Kidney epithelial cell (primary cell): ENCODE data around the gene MORN5. TPM values are rescaled to one million over a fixed set of nuclear protein-coding genes. Genes with fewer than 3 reads are reported as not detected.

Experiments
- DNase-seq: peaks from one replicate; pipeline ENCODE4 v3.0.0-alpha.2; 2010; ENCODE audit warnings: low read depth
- H3K27me3 ChIP-seq: 2 replicates; pipeline ENCODE4 v1.6.0; 2011; ENCODE audit warnings: low read length; ENCODE audit not compliant: control insufficient read depth, insufficient read depth
- H3K36me3 ChIP-seq: 2 replicates; pipeline ENCODE4 v1.5.1; 2011; ENCODE audit warnings: low read length; ENCODE audit not compliant: control insufficient read depth, insufficient read depth
- H3K4me3 ChIP-seq: 2 replicates; pipeline ENCODE4 v1.5.1; 2011; ENCODE audit warnings: low read depth, mild to moderate bottlenecking, control low read depth, low read length
- total RNA-seq: library from RNA; depleted of rRNA; stranded (reverse); fragments of >200 nt; gene quantifications from 2 replicates; pipeline ENCODE4 v1.2.3, GENCODE V29; 2015
- TF ChIP-seq, protein P1 (sequence below): IDR thresholded peaks from 2 replicates; pipeline ENCODE4 v1.5.1; 2011; ENCODE audit warnings: mild to moderate bottlenecking, moderate library complexity, low read length, control low read depth, inconsistent platforms; ENCODE audit not compliant: insufficient read depth, poor library complexity, severe bottlenecking

The MORN5 gene
- total RNA-seq, 1 donor from 2014 or later, result not detected

DNA sequence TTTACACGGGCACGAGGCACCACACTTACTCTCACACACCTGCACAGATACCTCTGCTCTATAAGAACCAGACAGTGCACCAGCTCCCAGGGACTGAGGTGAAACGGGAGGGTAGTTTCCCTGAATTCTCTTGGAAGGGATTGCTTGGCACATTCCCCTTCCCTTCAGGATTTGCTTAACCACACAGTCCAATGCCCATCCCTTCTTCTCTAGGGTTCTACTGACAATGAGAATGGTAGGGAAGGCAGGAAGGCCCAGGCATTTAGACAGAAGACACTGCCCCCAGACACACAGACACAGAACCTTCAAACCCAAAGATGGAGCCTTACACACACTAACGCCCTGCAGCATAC lies 69.8 kb downstream of the MORN5 start:
- TF ChIP-seq, protein P1, sequence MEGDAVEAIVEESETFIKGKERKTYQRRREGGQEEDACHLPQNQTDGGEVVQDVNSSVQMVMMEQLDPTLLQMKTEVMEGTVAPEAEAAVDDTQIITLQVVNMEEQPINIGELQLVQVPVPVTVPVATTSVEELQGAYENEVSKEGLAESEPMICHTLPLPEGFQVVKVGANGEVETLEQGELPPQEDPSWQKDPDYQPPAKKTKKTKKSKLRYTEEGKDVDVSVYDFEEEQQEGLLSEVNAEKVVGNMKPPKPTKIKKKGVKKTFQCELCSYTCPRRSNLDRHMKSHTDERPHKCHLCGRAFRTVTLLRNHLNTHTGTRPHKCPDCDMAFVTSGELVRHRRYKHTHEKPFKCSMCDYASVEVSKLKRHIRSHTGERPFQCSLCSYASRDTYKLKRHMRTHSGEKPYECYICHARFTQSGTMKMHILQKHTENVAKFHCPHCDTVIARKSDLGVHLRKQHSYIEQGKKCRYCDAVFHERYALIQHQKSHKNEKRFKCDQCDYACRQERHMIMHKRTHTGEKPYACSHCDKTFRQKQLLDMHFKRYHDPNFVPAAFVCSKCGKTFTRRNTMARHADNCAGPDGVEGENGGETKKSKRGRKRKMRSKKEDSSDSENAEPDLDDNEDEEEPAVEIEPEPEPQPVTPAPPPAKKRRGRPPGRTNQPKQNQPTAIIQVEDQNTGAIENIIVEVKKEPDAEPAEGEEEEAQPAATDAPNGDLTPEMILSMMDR, result no peak
- Histone ChIP-seq H3K4me3 (no peak overlapping the region), H3K27me3 (peaks cover 78% of the 10 kb centered on the region), H3K36me3 (peaks cover 1% of the 10 kb centered on the region)
- DNase-seq, result no peak

DNA sequence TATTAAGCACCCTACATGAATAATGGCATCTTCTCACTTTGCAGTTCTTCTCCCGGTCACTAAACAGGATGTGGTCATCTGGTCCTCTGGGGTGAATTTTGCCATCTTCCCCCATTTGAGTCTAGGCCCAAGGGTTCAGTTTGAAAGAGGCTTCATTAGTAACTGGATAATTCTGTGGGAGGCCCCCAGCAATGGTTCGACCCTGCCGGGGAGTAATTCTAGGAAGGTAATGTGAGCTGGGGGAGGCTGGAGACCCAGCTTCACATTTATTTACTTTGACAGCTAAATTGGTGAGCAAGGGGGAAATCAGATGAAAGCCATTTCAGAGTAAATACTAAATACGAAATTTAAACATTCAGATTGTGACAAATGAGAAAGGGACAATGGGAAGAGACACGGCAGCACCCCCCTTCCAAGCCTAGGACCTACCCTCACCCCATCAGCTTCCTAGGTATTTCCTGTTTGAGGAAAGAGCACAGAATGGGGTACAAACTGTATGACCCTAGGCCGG lies 73.1 kb downstream of the MORN5 start:
- TF ChIP-seq, protein P1, result no peak
- DNase-seq, result no peak
- Histone ChIP-seq H3K27me3 (peaks cover 46% of the 10 kb centered on the region), H3K36me3 (peaks cover 1% of the 10 kb centered on the region), H3K4me3 (no peak overlapping the region)

DNA sequence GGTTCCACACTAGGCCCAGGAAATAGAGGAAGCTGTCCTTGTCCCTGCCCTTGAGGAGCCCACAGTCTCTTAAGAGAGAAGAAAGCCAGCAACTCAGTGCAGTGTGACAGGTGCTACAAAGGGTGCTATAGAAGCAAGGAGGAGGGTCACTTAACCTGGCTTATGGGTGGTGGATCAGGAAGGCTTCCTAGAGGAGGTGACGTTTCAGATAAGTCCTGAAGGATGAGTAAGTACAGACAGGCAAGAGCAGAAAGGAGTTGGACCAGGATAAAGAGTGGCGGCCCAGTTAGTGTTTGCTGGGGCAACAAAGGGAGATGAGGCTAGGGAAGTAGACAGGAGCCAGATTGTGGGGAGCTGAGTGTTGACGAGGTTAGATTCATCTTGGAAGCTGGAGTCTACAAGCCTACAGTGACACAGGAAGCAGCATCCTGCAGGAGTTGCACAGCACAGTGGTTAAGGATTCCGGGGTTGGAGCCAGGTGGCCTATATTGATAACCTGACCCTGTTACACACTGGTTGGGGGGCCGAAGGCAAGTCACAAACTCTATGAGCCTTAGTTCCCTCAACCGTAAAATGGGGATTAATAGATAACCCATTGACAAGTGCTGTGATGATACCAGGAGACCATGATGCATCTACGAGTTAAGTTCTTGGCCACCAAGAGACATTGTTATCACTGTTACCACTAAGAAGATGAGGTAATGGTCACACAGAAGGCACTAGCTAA lies 74.5 kb downstream of the MORN5 start:
- Histone ChIP-seq H3K27me3 (peaks cover 33% of the 10 kb centered on the region), H3K4me3 (no peak overlapping the region), H3K36me3 (no peaks in the 10 kb centered on the region)
- TF ChIP-seq, protein P1, result no peak
- DNase-seq, result no peak

DNA sequence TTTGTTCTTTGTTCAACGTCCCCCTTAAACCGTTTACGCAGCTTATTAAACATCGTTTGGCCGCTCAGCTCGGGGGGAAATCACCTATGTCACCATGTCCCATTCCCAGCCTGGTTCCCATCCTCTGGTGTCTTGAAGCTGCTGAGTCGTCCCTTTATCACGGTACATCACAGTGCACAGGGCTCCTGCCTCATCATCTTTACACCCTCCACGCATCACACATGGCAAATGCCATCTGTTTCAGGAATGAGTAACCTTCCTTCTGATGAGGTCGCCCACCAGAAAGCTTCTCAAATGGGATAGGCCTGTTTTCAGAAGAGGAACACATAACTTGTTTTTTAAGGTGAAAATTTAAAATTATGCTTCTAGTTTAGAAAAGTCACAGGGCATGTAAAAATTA lies 77.0 kb downstream of the MORN5 start:
- TF ChIP-seq, protein P1, result no peak

DNA sequence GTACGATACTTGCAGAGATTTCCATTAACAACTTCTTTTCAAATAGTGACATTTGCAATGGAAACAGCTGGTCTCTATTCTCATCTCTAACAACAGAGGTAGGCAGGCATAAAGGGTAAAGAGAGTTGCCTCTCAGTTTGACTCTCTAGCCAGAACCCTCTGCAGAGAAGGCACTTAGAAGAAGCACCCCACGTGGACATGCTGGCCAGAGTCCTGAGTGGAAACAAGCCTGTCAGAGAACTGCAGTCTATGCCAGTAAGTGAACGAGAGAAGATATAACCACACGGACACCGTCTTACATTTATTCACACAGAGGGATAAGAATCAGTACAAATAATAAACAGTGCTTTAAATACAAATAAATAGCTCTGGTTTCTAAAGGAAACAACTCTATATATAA lies 80.0 kb downstream of the MORN5 start:
- Histone ChIP-seq H3K27me3 (no peaks in the 10 kb centered on the region), H3K4me3 (no peak overlapping the region), H3K36me3 (no peaks in the 10 kb centered on the region)
- TF ChIP-seq, protein P1, result no peak
- no peak for DNase-seq

More for the DNA sequence above, 77.0 kb downstream of the MORN5 start:
- Histone ChIP-seq H3K36me3 (no peaks in the 10 kb centered on the region), H3K4me3 (no peak overlapping the region), H3K27me3 (peaks cover 9% of the 10 kb centered on the region)
- DNase-seq, result no peak

DNA sequence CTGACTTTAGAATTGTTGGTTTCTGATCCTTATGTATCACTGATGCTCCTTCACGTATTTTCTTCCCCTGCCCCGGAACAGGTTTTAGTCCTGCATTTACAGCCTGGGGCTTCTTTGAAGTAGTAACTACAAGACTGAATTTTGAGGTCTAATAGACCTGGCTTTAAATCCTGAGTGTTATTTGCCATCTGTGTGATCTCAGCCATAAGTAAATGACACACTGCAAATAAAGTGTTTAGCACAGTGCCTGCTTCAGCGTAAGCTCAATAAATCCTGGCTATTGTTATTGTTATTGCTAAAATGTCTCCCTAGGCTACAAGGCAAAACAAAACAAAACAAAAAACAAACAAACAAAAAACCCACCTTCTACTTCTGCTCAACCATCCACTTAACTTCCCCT lies 84.6 kb downstream of the MORN5 start:
- TF ChIP-seq, protein P1, result no peak
- no peak for DNase-seq
- Histone ChIP-seq H3K36me3 (no peaks in the 10 kb centered on the region), H3K4me3 (no peak overlapping the region), H3K27me3 (no peaks in the 10 kb centered on the region)
